GM12865 (cell line): ENCODE measurements around the gene ZNF485.
A peak's percentile ranks its signal among the peaks of the same experiment; 100 is the strongest.
"Not testable (repeated sequence)": the region's sequence is repeated elsewhere in the genome, so short reads cannot be mapped to it uniquely, and the experiment has no call there.

ENCODE experiments used
- DNase-seq: peaks from one replicate; pipeline ENCODE4 v3.0.0; 2010; ENCODE audit warnings: low read depth
- H3K4me3 ChIP-seq: 2 replicates; pipeline ENCODE4 v1.5.1; 2011; ENCODE audit warnings: mild to moderate bottlenecking, low read depth, low read length, control low read depth
- TF ChIP-seq, protein P1 (sequence below): IDR thresholded peaks from 2 replicates; pipeline ENCODE4 v1.5.1; 2011; ENCODE audit warnings: low read length, control low read depth, low read depth, inconsistent platforms; ENCODE audit not compliant: insufficient read depth; ENCODE audit errors: missing control alignments

The ZNF485 gene

DNA sequence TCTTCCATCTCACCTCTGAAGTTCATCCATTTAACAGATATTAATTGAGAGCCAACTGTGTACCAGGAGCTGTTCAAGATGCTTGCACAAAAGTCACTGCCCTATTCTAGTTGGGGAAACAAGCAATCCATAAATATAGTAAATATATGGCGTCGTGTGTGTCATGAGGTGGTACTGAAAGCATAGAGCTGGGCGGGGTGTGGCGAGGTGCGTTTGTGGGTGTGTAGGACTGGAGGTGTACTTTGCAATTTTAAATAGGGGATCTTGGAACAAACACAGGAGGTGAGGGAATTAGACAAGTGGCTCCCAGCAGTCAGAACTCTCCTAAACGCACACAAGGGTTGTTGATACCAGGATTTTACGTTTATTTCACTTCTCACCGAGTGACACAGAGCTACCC, 31.3 kb upstream of the ZNF485 start:
- no peak for DNase-seq
- TF ChIP-seq, protein P1, sequence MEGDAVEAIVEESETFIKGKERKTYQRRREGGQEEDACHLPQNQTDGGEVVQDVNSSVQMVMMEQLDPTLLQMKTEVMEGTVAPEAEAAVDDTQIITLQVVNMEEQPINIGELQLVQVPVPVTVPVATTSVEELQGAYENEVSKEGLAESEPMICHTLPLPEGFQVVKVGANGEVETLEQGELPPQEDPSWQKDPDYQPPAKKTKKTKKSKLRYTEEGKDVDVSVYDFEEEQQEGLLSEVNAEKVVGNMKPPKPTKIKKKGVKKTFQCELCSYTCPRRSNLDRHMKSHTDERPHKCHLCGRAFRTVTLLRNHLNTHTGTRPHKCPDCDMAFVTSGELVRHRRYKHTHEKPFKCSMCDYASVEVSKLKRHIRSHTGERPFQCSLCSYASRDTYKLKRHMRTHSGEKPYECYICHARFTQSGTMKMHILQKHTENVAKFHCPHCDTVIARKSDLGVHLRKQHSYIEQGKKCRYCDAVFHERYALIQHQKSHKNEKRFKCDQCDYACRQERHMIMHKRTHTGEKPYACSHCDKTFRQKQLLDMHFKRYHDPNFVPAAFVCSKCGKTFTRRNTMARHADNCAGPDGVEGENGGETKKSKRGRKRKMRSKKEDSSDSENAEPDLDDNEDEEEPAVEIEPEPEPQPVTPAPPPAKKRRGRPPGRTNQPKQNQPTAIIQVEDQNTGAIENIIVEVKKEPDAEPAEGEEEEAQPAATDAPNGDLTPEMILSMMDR, result no peak
- H3K4me3 ChIP-seq, result peak overlapping the region; percentile 58

DNA sequence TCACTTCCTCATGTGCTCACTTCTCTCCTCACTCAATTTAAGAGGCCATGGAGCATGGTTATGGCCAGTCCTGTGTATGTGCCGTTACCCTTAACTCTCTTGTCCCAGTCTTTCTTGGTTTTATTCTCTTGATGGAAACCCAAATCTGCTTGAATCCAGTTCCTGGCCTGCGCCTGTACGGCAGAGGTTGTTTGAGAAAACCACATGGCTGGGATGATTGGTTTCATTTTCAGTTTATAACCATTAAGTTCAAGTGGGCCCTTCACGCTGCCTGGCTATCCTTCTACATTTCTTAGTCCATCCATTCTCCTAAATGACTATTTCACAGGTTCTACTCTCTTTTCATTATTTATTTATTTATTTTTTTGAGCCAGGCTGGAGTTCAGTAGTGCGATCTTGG, 30.2 kb upstream of the ZNF485 start:
- H3K4me3 ChIP-seq, result no peak overlapping the region
- DNase-seq, result no peak
- TF ChIP-seq, protein P1, result no peak

DNA sequence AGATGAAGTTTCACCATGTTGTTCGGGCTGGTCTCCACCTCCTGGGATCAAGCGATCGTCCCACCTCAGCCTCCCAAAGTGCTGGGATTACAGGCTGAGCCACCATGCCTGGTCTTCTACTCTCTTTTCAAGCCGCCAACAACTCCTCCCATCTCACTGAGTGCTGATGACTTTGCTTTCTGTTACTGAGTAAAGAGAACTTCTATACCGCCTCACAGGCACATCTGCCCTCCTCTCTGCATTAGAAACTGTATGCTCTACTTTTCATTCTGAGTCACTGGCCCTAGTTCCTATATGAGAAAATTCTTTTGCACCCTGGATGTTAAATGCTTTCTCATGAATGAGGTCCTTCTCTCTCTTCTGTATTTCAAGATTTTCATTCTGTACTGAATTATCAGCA, 29.7 kb upstream of the ZNF485 start:
- DNase-seq, result no peak
- no peak overlapping the region for H3K4me3 ChIP-seq
- TF ChIP-seq, protein P1, result no peak

DNA sequence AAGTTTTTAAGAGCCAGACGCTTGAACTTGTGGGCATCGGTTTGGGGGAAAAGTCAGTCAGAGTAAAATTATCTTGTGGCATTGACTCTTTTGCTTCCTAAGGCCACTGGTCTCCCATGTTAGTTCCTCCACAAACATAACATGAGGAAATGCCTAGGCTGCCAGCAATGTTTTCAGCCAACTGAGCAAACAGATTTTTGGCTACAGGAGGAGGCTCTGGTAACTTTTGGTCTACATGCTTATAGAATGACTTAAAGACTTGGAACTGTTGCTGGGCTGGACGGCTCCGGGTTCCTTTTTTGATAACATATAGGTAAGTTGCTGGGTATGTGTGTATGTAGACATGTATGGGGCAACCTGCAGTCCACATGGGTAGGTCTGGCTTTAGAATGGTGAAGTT, 22.2 kb upstream of the ZNF485 start:
- TF ChIP-seq, protein P1, result no peak
- no peak for DNase-seq
- no peak overlapping the region for H3K4me3 ChIP-seq

DNA sequence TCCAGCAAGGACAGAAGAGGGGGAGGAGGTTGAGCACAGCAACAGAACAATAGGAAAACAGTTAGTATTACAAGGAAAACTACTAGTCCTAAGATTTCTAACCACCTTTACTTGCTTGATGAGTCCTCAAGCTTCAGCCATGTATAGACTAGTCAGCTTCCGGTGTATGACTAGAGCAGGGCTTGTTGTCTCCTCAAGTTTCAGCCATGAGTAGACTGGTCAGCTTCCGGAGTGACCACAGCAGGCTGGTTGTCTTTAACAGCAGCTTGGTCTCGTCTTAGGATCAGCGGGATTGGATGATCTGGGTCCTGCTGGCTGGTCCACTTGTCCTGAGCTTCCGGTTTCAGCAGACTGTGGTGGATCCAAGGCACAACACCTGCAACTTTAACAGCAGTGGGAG, 21.2 kb upstream of the ZNF485 start:
- no peak overlapping the region for H3K4me3 ChIP-seq
- no peak for DNase-seq
- TF ChIP-seq, protein P1, result no peak

DNA sequence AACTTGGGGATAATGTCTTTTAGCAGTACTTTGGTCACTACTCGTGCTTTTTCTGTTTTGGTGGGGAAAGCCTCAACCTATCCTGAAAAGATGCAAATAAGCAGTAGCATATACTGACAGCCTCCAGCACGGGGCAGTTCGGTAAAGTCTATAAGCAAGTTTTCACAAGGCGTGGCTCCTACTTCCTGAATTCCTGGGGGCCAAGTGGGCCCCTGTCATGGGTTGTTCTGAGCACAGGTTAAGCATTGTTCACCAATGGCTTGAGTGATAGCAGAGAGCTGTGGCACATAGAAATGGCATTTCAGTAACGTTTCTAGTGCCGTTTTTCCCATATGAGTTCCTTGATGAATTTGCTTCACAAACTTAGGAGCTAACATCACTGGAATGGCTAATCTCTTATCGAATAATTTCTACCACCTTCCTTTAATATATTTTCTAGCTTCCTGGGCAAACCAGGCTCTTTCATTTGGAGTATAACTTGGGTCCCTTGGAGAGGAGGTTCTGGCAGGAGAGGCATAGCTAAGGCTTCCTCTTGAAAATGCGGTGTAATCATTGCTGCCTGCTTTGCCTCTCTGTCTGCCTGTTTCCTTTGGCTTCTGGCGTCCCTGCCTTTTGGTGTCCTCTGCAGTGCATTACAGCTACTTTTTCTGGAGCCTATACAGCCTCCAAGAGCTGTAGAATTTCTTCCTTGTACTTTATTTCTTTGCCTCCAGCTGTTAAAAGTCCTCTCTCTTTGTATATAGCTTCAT, 20.1 kb upstream of the ZNF485 start:
- DNase-seq, result no peak
- TF ChIP-seq, protein P1, result no peak
- no peak overlapping the region for H3K4me3 ChIP-seq

DNA sequence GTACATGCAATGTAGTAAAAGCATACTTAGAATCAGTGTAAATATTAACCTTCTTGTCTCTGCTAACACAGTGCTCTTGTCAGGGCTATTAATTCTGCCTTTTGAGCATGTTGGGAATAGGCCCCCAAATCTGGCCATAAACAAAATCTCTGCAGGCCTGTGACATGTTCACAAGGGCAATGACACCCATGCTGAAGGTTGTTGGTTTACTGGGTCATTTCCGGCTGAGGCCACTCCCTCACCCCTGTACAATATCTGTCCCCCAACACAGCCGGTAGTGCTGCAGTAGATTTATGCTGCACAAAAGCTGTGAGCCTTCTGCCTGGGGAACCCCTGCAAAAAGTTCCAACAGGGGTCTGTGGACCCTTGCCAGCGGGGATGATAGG, 19.5 kb upstream of the ZNF485 start:
- H3K4me3 ChIP-seq, DNase-seq: not testable (repeated sequence)
